ENCODE measurements around the gene CDC42EP2.

The CDC42EP2 gene

GRCh38 chr11:65356394-65356972 is 41.8 kb downstream of the CDC42EP2 start:
- DNase-seq (ENCODE audit: low read depth) = no peak

- DNase-seq (ENCODE audit: low read depth) = no peak
Observed at GRCh38 chr11:65357856-65358356, 43.2 kb downstream of the CDC42EP2 start.

- DNase-seq (ENCODE audit: low read depth) = no peak
Observed at GRCh38 chr11:65362320-65362931, 47.8 kb downstream of the CDC42EP2 start.

- no peak for DNase-seq (ENCODE audit: low read depth)
Observed at GRCh38 chr11:65362966-65363365, 48.3 kb downstream of the CDC42EP2 start.

- no peak for DNase-seq (ENCODE audit: low read depth)
Observed at GRCh38 chr11:65363770-65364169, 49.1 kb downstream of the CDC42EP2 start.

GRCh38 chr11:65366340-65366773 is 51.7 kb downstream of the CDC42EP2 start:
- DNase-seq (ENCODE audit: low read depth) = no peak

GRCh38 chr11:65370659-65371049 is 56.0 kb downstream of the CDC42EP2 start:
- DNase-seq (ENCODE audit: low read depth) = no peak

Measured in activated T-helper 1 cell treated with Interleukin-2 at 50 U/mL for 16 hours (primary cell).